ENCODE measurements around the gene FBLL1. TPM values are rescaled to one million over a fixed set of nuclear protein-coding genes. Genes with fewer than 3 reads are reported as not detected.

FBLL1 gene
- total RNA-seq, 1 donor, result not detected

DNA sequence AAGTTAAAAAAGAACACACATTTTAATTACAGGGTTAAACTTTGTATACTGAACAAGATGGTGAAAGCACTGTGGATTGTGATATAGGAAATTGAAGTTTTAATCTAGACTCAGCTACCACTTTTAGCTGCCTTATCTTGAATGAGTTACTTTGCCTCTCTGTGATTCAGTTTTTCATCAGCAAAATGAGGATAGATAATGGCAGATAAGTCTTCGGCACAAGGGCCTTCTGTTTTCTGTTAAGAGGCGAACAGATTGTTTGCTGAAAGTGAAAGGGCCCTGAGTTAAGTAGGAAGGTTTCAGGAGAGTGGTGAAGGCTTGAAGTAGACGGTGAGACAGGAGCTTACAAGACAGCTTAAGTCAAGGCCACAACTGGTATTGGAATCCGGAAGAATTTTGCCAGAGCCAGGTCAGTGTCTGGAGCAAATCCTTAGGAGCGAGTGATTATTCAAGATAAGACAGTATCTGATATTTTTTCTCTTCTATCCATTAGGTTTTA is 35.0 kb upstream of the FBLL1 start:
- TF ChIP-seq, protein P1, sequence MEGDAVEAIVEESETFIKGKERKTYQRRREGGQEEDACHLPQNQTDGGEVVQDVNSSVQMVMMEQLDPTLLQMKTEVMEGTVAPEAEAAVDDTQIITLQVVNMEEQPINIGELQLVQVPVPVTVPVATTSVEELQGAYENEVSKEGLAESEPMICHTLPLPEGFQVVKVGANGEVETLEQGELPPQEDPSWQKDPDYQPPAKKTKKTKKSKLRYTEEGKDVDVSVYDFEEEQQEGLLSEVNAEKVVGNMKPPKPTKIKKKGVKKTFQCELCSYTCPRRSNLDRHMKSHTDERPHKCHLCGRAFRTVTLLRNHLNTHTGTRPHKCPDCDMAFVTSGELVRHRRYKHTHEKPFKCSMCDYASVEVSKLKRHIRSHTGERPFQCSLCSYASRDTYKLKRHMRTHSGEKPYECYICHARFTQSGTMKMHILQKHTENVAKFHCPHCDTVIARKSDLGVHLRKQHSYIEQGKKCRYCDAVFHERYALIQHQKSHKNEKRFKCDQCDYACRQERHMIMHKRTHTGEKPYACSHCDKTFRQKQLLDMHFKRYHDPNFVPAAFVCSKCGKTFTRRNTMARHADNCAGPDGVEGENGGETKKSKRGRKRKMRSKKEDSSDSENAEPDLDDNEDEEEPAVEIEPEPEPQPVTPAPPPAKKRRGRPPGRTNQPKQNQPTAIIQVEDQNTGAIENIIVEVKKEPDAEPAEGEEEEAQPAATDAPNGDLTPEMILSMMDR (IDR thresholded peaks at IDR 0.05; ENCODE audit: insufficient read depth, low read length), result no peak
- no peak for DNase-seq (ENCODE audit: low read depth)
- H3K4me3 ChIP-seq (ENCODE audit: low read depth, low read length), result no peak overlapping the region

- DNase-seq (ENCODE audit: low read depth), result no peak
- H3K4me3 ChIP-seq (ENCODE audit: low read depth, low read length), result no peak overlapping the region
- TF ChIP-seq, protein P1 (IDR thresholded peaks at IDR 0.05; ENCODE audit: insufficient read depth, low read length), result no peak
Observed at GRCh38 chr5:168502563-168503237, 26.4 kb upstream of the FBLL1 start.

DNA sequence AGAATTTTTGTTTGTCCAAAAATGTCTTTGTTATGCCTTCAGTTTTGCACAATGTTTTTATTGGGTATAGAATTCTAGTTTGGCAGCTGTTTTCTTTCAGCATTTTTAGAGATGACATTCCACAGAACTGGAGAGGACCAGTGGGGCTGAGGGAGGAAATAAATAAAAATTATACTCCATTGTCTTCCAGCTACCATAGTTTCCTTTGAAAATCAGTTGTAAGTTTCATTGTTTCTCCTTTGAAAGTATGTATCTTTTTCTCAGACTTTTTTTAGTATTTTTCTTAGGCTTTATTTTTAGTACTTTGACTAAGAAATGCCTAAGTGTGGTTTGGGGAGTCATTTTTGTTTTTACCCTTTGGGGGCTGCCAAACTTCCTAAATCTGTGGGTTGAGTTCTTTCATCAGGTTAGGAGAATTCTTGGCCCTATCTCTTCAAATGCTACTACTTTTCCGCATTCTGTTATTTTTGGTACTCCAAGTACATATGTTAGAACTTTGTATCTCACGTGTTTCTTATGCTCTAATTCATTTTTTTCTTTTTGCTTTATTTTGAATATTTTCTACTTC is 15.2 kb upstream of the FBLL1 start:
- H3K4me3 ChIP-seq (ENCODE audit: low read depth, low read length), result no peak overlapping the region
- DNase-seq (ENCODE audit: low read depth), result no peak
- TF ChIP-seq, protein P1 (IDR thresholded peaks at IDR 0.05; ENCODE audit: insufficient read depth, low read length), result no peak

DNA sequence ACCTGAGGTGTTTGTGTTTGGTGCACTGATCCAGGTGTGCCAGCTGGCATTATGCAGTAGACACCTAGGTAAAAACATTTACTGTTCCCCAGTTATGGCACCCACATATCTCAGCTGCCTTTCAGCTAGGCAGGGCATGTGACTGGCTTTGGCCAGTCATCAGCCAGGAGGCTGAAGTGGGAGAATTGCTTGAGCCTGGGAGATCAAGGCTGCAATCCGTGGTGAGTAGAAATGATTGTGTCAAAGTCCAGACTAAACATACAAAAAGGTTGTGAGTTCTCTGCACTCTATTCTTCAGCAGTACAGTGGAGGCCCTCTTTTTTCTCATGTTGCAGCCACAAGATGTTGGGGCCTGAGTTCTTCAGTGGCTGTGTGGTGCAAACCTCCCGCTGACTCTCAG is 3.2 kb upstream of the FBLL1 start:
- no peak for DNase-seq (ENCODE audit: low read depth)
- H3K4me3 ChIP-seq (ENCODE audit: low read depth, low read length), result no peak overlapping the region
- TF ChIP-seq, protein P1 (IDR thresholded peaks at IDR 0.05; ENCODE audit: insufficient read depth, low read length), result no peak

- no peak overlapping the region for H3K4me3 ChIP-seq (ENCODE audit: low read depth, low read length)
- no peak for DNase-seq (ENCODE audit: low read depth)
Observed at GRCh38 chr5:168527756-168528295, 1.3 kb upstream of the FBLL1 start.

GRCh38 chr5:168529374-168530234 is 499 bp downstream of the FBLL1 start:
- TF ChIP-seq, protein P1 (IDR thresholded peaks at IDR 0.05; ENCODE audit: insufficient read depth, low read length), result no peak
- peak overlapping the region; percentile 59 for H3K4me3 ChIP-seq (ENCODE audit: low read depth, low read length)
- no peak for DNase-seq (ENCODE audit: low read depth)

More at GRCh38 chr5:168527756-168528295, 1.3 kb upstream of the FBLL1 start:
- TF ChIP-seq, protein P1 (IDR thresholded peaks at IDR 0.05; ENCODE audit: insufficient read depth, low read length), result no peak

Measured in fibroblast of the aortic adventitia (primary cell).